Muscle of back (tissue), 10 donors: ENCODE measurements around the gene EIF4G2. TPM values are rescaled to one million over a fixed set of nuclear protein-coding genes. Genes with fewer than 3 reads are reported as not detected.

Source experiments
- polyA plus RNA-seq, 10 donors: library from polyadenylated mRNA; unstranded; fragments of 120-200 nt; gene quantifications; one replicate each; pipeline ENCODE4 v1.2.1, GENCODE V29; 2013; ENCODE audit not compliant: insufficient read length in 10 of 10

EIF4G2 gene
- polyA plus RNA-seq, 10 donors: 673 to 938 (median 767) TPM

Other genes with a start within 250 kb of the EIF4G2 start
- 100 to 1,000 TPM in 2 of 10 donors, 10 to 100 TPM in 8; 66.5 to 111 (median 87.8) TPM for gene LYVE1, start 240.3 kb downstream of the EIF4G2 start, polyA plus RNA-seq
- gene IRAG1, start 115.2 kb downstream of the EIF4G2 start, polyA plus RNA-seq: 1 to 10 TPM; 3.1 to 6.9 (median 3.9) TPM
- gene CTR9, start 57.7 kb downstream of the EIF4G2 start, polyA plus RNA-seq: 10 to 100 TPM; 25.0 to 35.8 (median 31.8) TPM
- gene ZBED5, start 49.1 kb upstream of the EIF4G2 start, polyA plus RNA-seq: 10 to 100 TPM; 55.0 to 89.7 (median 75.7) TPM